Measurements from ENCODE around the gene MAZ.

MAZ gene

DNA sequence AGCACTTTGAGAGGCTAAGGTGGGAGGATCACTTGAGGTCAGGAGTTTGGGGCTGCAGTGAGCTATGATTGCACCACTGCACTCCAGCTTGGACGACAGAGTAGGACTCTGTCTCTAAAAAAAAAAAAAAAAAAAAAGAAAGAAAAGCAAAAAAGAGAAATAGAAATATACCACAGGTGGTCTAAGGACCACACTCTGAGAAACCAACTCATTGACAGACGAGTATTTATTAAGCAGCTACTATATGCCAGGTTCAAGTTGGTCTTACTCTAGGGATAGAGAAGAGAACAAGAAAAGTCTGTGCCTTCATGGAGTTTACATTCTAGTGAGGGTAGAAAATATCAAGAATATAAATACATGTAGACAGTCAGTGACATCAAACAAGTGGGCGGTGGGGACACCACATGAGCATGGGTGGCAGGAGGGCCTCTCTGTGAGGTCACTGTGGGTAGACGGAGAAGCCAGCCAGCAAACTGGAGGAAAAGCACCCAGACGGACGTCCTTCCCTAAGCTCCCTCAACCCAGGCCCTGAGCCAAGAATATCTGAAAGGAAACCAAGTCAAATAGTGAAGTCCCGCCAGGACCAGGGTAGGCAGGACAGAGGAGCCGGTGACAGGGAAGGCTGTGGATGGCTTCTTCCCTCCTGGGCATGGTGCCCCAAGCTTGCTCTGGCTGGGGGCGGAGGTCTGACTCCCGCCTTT is 52.0 kb downstream of the MAZ start:
- DNase-seq, result no peak

DNA sequence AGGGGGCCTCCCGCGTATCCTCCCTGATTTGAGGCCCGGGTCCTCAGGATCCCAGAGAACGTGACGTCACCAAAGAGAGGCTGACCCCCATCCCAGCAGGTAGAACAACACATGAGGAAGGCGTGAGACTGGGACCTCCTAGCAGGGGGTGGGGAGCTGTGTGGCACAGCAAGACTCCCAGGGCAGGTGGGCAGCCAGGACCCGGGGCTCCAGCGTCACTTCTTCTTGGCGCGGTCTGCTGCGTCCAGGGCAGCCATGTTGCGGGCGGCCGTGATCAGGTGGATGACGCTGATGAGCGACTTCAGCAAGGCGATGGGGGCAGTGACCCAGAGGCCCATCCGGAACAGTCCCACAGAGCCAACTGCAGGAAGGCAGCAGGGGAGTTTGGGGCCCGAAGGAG is 52.6 kb downstream of the MAZ start:
- no peak for DNase-seq

DNA sequence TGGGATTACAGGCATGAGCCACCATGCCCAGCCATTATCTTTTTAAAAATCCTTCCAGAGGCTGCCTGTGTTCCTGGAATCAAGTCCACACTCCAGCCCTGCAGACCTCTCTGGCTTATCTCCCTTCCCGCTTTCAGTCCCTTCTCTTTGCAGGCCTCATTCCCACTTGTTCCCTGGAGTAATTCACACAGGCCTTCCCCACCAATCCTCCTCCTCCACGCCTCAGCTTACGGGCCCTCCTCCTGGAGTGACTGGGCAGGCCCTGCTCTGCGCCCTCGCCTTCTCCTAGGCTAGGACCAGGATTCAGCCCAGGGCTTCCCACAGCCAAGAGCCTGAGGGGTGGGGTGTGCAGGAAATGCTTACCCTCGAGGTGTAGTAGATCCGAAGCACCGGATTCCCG is 53.9 kb downstream of the MAZ start:
- DNase-seq, result no peak

All from hematopoietic multipotent progenitor cell treated with erythropoietin and hydrocortisone succinate and interleukin-3 and kit ligand, for 8 days (in vitro differentiated cells).